HEK293 (cell line): Measurements from ENCODE around the gene PLCL1.

Experiments
- CTCF ChIA-PET: fragments of 350-600 bp; formaldehyde crosslinking; extraction: SDS; loops from one replicate; lab custom pipeline; 2021; ENCODE audit warnings: antibody characterized with exemption; lab: Yijun Ruan, JAX
- POLR2A ChIA-PET: fragments of 300-600 bp; formaldehyde crosslinking; extraction: SDS; loops from one replicate; lab custom pipeline; 2020; ENCODE audit warnings: antibody characterized with exemption, inconsistent platforms; lab: Yijun Ruan, JAX
- H3K27ac ChIP-seq: fragments of 200-500 bp; sonication (Bioruptor generic); 2 replicates; pipeline ENCODE4 v1.5.1; 2014; ENCODE audit warnings: low read depth, low read length, control low read depth, inconsistent platforms; ENCODE audit errors: extremely low read depth
- H3K36me3 ChIP-seq, 2 experiments: fragments of 200-500 bp in 1 of 2; sonication (Bioruptor generic) in 1 of 2; 1 replicate in 1 of 2; 2 replicates in 1 of 2; pipeline ENCODE4 v1.5.1; 2014 to 2017; ENCODE audit warnings: inconsistent platforms in 2 of 2, low read length in 2 of 2; ENCODE audit not compliant: control insufficient read depth in 2 of 2, insufficient read depth in 1 of 2
- H3K4me1 ChIP-seq: fragments of 200-500 bp; sonication (Bioruptor generic); 2 replicates; pipeline ENCODE4 v1.5.1; 2014; ENCODE audit warnings: mild to moderate bottlenecking, low read length, inconsistent platforms; ENCODE audit not compliant: control insufficient read depth, insufficient read depth
- H3K4me3 ChIP-seq: 2 replicates; pipeline ENCODE4 v1.5.1; 2011; ENCODE audit warnings: low read depth, mild to moderate bottlenecking, control low read depth, low read length, moderate library complexity
- H3K9me3 ChIP-seq: fragments of 200-500 bp; sonication (Bioruptor generic); 2 replicates; pipeline ENCODE4 v1.5.1; 2014; ENCODE audit warnings: low read depth, low read length, inconsistent platforms; ENCODE audit not compliant: control insufficient read depth, insufficient read depth
- AEBP2 ChIP-seq: fragments of 450-650 bp; formaldehyde crosslinking; IDR thresholded peaks from 2 replicates; pipeline ENCODE4 v1.5.1; 2016; ENCODE audit warnings: missing biosample characterization, missing genetic modification characterization, borderline replicate concordance
- FEZF1 ChIP-seq: fragments of 450-650 bp; formaldehyde crosslinking; IDR thresholded peaks from 2 replicates; pipeline ENCODE4 v1.5.1; 2016; ENCODE audit warnings: missing biosample characterization, missing genetic modification characterization
- WT1 ChIP-seq: fragments of 450-650 bp; formaldehyde crosslinking; IDR thresholded peaks from 2 replicates; pipeline ENCODE4 v1.5.1; 2016; ENCODE audit warnings: missing biosample characterization, missing genetic modification characterization
- YY1 ChIP-seq: fragments of 450-650 bp; formaldehyde crosslinking; IDR thresholded peaks from 2 replicates; pipeline ENCODE4 v1.5.1; 2018; ENCODE audit warnings: missing biosample characterization, missing genetic modification characterization
- ZBTB1 ChIP-seq: fragments of 450-650 bp; formaldehyde crosslinking; IDR thresholded peaks from 2 replicates; pipeline ENCODE4 v1.5.1; 2016; ENCODE audit warnings: missing biosample characterization, missing genetic modification characterization
- ZBTB10 ChIP-seq: fragments of 450-650 bp; formaldehyde crosslinking; IDR thresholded peaks from 2 replicates; pipeline ENCODE4 v1.5.1; 2016; ENCODE audit warnings: missing biosample characterization, missing genetic modification characterization
- ZBTB17 ChIP-seq: fragments of 450-650 bp; formaldehyde crosslinking; IDR thresholded peaks from 2 replicates; pipeline ENCODE4 v1.5.1; 2016; ENCODE audit warnings: missing biosample characterization, missing genetic modification characterization
- ZFP37 ChIP-seq: fragments of 450-650 bp; formaldehyde crosslinking; IDR thresholded peaks from 2 replicates; pipeline ENCODE4 v1.5.1; 2016; ENCODE audit warnings: missing biosample characterization, missing genetic modification characterization
- ZNF10 ChIP-seq: fragments of 450-650 bp; formaldehyde crosslinking; IDR thresholded peaks from 2 replicates; pipeline ENCODE4 v1.5.1; 2017; ENCODE audit warnings: missing biosample characterization, missing genetic modification characterization
- ZNF2 ChIP-seq: fragments of 450-650 bp; formaldehyde crosslinking; IDR thresholded peaks from 2 replicates; pipeline ENCODE4 v1.5.1; 2016; ENCODE audit warnings: missing biosample characterization, missing genetic modification characterization
- ZNF214 ChIP-seq: fragments of 450-650 bp; formaldehyde crosslinking; IDR thresholded peaks from 2 replicates; pipeline ENCODE4 v1.5.1; 2017; ENCODE audit warnings: missing biosample characterization, mild to moderate bottlenecking, missing genetic modification characterization, borderline replicate concordance
- ZNF335 ChIP-seq: fragments of 450-650 bp; formaldehyde crosslinking; conservative IDR thresholded peaks from 2 replicates; pipeline ENCODE4 v1.5.1; 2016; ENCODE audit warnings: missing biosample characterization, missing genetic modification characterization
- ZNF37A ChIP-seq: fragments of 450-650 bp; IDR thresholded peaks from 2 replicates; pipeline ENCODE4 v1.5.1; 2018; ENCODE audit warnings: missing biosample characterization, missing genetic modification characterization
- ZNF423 ChIP-seq: fragments of 450-650 bp; formaldehyde crosslinking; IDR thresholded peaks from 2 replicates; pipeline ENCODE4 v1.5.1; 2016; ENCODE audit warnings: missing biosample characterization, missing genetic modification characterization
- ZNF521 ChIP-seq: fragments of 450-650 bp; formaldehyde crosslinking; IDR thresholded peaks from 2 replicates; pipeline ENCODE4 v1.5.1; 2017; ENCODE audit warnings: missing biosample characterization, mild to moderate bottlenecking, missing genetic modification characterization
- ZNF610 ChIP-seq: fragments of 450-650 bp; formaldehyde crosslinking; IDR thresholded peaks from 2 replicates; pipeline ENCODE4 v1.5.1; 2016; ENCODE audit warnings: missing biosample characterization, missing genetic modification characterization, borderline replicate concordance
- ZNF785 ChIP-seq: fragments of 450-650 bp; formaldehyde crosslinking; IDR thresholded peaks from 2 replicates; pipeline ENCODE4 v1.5.1; 2016; ENCODE audit warnings: missing biosample characterization, missing genetic modification characterization
- ZSCAN16 ChIP-seq: fragments of 450-650 bp; formaldehyde crosslinking; IDR thresholded peaks from 2 replicates; pipeline ENCODE4 v1.5.1; 2016; ENCODE audit warnings: missing biosample characterization, missing genetic modification characterization
- TF ChIP-seq, protein P1 (sequence below): fragments of 450-650 bp; formaldehyde crosslinking; IDR thresholded peaks from 2 replicates; pipeline ENCODE4 v1.5.1; 2016; ENCODE audit warnings: missing biosample characterization, missing genetic modification characterization
- TF ChIP-seq, protein P2 (sequence below): fragments of 450-650 bp; formaldehyde crosslinking; conservative IDR thresholded peaks from 2 replicates; pipeline ENCODE4 v1.5.1; 2016; ENCODE audit warnings: low read depth, missing biosample characterization, missing genetic modification characterization

The PLCL1 gene

DNA sequence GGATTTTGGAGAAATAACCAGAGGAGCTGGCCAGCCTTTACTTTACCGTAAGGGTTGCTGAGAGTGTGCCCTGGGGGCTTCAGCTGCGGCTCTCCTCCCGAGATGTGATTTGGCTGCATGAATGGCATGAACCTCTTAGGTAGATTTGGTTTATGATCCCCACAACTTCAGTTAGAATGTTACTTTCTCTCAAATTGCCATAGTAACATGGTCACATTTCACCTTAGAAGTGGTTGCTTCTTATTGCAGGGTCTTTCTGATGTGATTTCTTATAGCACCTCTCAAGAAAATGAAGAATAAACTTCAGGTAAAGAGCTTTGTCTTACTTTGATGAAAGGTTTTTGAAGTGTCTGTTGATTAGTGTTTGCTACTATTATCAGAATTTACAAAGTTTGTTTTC lies 5.6 kb downstream of the PLCL1 start:
- TF ChIP-seq ZSCAN16 (tag by site-specific recombination): no peak
- no peak for TF ChIP-seq ZNF37A
- no peak for TF ChIP-seq ZNF2 (tag by site-specific recombination)
- TF ChIP-seq ZNF521 (tag by site-specific recombination): no peak
- TF ChIP-seq ZNF610 (tag by site-specific recombination): no peak
- TF ChIP-seq ZNF785: no peak
- no peak for TF ChIP-seq ZBTB10 (tag by site-specific recombination)
- no peak for TF ChIP-seq ZFP37 (tag by site-specific recombination)
- no peak for TF ChIP-seq WT1 (tag by site-specific recombination)
- no peak for TF ChIP-seq ZNF214
- no peak for TF ChIP-seq ZBTB1
- no peak for TF ChIP-seq YY1 (tag by site-specific recombination)
- TF ChIP-seq ZBTB17 (tag by site-specific recombination): no peak
- TF ChIP-seq, protein P1, sequence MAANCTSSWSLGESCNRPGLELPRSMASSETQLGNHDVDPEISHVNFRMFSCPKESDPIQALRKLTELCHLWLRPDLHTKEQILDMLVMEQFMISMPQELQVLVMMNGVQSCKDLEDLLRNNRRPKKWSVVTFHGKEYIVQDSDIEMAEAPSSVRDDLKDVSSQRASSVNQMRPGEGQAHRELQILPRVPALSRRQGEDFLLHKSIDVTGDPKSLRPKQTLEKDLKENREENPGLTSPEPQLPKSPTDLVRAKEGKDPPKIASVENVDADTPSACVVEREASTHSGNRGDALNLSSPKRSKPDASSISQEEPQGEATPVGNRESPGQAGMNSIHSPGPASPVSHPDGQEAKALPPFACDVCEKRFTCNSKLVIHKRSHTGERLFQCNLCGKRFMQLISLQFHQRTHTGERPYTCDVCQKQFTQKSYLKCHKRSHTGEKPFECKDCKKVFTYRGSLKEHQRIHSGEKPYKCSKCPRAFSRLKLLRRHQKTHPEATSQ: no peak
- no peak for TF ChIP-seq AEBP2
- TF ChIP-seq ZNF423 (tag by site-specific recombination): no peak
- TF ChIP-seq ZNF10 (tag by site-specific recombination): no peak
- POLR2A ChIA-PET: no interaction called here
- CTCF ChIA-PET: interaction anchor here (1.6 kb wide), 2 partner anchors 14 to 487 kb away, joined by 3 read pairs; no protein-coding TSS in a partner anchor

DNA sequence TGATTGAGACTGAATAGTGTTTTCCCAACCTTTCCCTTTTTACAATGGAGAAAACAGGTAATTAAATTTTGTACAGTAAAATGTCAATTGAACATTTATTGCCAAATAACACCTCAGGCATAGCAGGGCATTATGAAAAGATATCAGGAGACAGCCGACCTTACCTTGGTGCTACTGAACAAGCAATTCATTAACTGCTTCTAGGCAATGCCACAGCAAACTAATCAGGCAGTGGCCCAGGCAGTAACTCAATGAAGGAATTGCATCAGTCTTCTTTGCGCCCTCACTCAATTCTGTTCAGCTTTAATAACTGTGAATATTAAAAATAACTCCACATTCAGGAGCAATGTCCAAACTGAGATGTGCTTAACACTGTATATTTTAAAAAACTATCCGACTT lies 6.1 kb downstream of the PLCL1 start:
- TF ChIP-seq ZNF335 (tag by site-specific recombination): peak; percentile 65
- TF ChIP-seq, protein P2, sequence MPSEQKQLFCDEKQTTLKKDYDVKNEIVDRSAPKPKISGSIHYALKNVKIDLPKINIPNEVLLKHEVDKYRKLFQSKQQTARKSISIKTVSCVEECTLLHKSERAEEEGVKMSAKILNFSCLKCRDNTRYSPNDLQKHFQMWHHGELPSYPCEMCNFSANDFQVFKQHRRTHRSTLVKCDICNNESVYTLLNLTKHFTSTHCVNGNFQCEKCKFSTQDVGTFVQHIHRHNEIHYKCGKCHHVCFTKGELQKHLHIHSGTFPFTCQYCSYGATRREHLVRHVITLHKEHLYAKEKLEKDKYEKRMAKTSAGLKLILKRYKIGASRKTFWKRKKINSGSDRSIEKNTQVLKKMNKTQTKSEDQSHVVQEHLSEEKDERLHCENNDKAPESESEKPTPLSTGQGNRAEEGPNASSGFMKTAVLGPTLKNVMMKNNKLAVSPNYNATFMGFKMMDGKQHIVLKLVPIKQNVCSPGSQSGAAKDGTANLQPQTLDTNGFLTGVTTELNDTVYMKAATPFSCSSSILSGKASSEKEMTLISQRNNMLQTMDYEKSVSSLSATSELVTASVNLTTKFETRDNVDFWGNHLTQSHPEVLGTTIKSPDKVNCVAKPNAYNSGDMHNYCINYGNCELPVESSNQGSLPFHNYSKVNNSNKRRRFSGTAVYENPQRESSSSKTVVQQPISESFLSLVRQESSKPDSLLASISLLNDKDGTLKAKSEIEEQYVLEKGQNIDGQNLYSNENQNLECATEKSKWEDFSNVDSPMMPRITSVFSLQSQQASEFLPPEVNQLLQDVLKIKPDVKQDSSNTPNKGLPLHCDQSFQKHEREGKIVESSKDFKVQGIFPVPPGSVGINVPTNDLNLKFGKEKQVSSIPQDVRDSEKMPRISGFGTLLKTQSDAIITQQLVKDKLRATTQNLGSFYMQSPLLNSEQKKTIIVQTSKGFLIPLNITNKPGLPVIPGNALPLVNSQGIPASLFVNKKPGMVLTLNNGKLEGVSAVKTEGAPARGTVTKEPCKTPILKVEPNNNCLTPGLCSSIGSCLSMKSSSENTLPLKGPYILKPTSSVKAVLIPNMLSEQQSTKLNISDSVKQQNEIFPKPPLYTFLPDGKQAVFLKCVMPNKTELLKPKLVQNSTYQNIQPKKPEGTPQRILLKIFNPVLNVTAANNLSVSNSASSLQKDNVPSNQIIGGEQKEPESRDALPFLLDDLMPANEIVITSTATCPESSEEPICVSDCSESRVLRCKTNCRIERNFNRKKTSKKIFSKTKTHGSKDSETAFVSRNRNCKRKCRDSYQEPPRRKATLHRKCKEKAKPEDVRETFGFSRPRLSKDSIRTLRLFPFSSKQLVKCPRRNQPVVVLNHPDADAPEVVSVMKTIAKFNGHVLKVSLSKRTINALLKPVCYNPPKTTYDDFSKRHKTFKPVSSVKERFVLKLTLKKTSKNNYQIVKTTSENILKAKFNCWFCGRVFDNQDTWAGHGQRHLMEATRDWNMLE (tag by site-specific recombination): 0 out of 2 replicates have a peak, but pooled peaks have one; percentile 11
- TF ChIP-seq FEZF1 (tag by site-specific recombination): no peak
- H3K36me3 ChIP-seq: no peaks in the 10 kb centered on the region
- H3K4me1 ChIP-seq: no peaks in the 10 kb centered on the region
- CTCF ChIA-PET: interaction anchor here (1.6 kb wide), 2 partner anchors 14 to 487 kb away, joined by 3 read pairs; no protein-coding TSS in a partner anchor
- no peaks in the 10 kb centered on the region for H3K9me3 ChIP-seq
- POLR2A ChIA-PET: no interaction called here
- H3K27ac ChIP-seq: no peak overlapping the region
- H3K4me3 ChIP-seq: no peak overlapping the region

More for the DNA sequence above, 5.6 kb downstream of the PLCL1 start:
- Histone ChIP-seq H3K4me3 (no peak overlapping the region), H3K27ac (no peak overlapping the region), H3K36me3 (no peaks in the 10 kb centered on the region), H3K4me1 (no peaks in the 10 kb centered on the region), H3K9me3 (no peaks in the 10 kb centered on the region)
